Left renal cortex interstitium (tissue), 4 donors: ENCODE measurements around the gene CLIP4. TPM values are rescaled to one million over a fixed set of nuclear protein-coding genes. Genes with fewer than 3 reads are reported as not detected.
"Not testable (repeated sequence)": the region's sequence is repeated elsewhere in the genome, so short reads cannot be mapped to it uniquely, and the experiment has no call there.

Experiments used
- DNase-seq, 4 donors: peaks; one replicate each; pipeline ENCODE4 v3.0.0-alpha.2; 2013; ENCODE audit warnings: low read depth in 4 of 4, low spot score in 2 of 4, missing footprints in 1 of 4
- polyA plus RNA-seq, 4 donors: library from polyadenylated mRNA; unstranded; fragments of 120-200 nt; gene quantifications; one replicate each; pipeline ENCODE4 v1.2.1, GENCODE V29; 2013; ENCODE audit not compliant: insufficient read length in 4 of 4

Gene CLIP4
- polyA plus RNA-seq, 4 donors: 13.8 to 26.2 (median 18.1) TPM

DNA sequence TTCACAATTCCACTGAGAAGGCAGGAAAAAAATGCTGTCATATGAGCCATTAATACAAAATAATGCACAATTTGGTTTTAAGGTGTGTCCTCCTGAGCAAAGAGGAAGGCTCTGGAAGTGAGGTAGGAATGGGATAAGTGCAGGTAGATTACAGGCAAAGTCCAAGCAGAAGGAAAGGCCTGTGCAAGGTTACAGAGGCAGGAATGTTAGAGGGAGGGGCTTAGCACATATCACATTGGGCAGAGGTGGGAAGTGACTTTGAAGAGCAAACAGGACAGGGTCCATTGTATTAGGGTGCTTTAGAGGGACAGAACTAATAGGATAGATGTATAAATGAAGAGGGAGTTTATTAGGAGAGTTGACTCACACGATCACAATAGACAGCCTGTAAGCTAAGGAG lies 14.7 kb upstream of the CLIP4 start:
- no peak for DNase-seq

DNA sequence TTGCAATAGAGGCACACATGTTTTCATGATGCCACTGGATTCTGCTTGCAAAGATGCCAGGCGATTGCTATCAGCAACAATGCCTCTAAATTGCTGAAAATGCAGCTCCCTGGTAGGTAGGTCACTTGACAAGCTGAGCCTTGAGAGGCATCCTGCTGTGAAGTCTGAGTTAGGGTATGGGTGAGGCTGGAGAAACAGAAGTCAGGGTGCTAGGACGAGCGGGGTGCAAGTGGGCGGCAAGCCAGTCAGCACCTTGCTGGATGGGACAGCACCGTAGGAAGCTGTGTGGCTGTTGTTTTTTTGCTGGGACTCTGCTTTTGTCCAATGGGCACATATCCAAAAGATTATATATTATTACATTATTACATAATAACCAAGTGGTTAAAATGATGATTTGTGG lies 10.5 kb upstream of the CLIP4 start:
- no peak for DNase-seq

DNA sequence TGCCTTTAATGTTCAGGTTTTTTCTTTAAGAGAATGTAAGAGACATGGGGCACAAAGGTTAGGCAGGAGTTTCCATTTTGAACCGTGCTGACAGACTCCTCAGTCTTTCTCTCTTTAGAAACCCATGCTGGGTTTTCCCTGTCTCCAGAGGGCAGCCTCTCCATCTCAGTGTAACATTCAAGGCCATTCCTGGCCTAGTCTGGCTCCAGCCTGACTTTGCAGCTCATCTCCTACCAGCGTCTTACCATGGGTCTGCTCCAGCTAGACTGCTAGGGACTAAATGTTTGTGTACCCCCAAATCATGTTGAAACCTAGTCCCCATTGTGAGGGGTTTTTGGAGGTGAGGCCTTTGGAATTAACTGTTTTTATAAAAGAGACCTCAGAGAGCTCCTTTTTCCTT lies 9.8 kb upstream of the CLIP4 start:
- no peak for DNase-seq

DNA sequence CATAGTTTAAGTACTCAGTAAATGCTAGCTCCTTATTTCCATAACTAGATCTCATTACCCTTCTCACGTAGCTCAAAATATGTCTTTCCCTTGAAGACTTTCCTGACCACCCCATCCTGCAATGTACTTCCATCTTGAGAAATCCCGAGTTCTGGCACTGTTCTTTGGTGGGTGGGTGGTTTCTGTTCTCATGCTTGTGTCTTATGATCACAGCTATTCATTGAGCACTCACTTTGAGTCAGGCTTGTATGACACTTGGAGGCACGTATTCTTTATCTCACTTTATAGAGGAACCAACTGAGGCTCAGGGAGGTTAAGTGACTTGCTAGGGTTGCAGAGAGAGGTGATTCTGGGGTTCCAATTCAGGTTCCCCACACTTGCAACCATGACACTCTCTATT lies 9.0 kb upstream of the CLIP4 start:
- no peak for DNase-seq

DNA sequence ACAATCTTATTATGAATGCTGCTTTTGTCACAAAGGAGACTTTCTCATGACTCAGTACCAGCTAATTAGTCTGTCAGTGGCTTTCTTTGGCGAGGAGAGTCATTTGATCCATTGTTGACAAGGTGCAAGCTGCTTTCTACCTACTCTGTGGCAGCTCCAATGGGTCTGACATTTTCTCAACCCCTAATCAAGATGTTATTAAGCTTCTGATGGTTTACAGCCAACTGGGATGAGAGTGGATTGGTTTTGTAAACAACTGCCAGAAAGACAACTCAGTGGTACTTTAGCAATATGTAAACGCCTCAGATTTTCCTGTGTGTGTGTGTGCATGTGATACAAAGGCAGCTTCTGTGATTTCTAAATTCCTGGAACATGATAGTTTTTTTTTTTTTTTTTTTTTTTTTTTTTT lies 8.2 kb upstream of the CLIP4 start:
- DNase-seq: no peak

DNA sequence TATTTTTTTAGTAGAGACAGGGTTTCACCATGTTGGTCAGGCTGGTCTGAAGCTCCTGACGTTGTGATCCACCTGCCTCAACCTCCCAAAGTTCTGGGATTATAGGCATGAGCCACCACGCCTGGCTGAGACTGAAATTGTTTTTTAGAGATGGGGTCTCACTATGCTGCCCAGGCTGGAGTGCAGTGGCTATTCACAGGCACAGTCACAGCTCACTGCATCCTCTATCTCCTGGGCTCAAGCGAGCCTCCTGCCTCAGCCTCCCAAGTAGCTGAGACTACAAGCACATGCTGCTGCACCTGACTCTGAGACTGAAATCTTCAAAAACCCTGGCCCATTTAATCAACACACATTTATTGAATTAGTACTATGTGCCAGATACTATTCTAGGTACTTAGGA lies 7.7 kb upstream of the CLIP4 start:
- not testable (repeated sequence) for DNase-seq

DNA sequence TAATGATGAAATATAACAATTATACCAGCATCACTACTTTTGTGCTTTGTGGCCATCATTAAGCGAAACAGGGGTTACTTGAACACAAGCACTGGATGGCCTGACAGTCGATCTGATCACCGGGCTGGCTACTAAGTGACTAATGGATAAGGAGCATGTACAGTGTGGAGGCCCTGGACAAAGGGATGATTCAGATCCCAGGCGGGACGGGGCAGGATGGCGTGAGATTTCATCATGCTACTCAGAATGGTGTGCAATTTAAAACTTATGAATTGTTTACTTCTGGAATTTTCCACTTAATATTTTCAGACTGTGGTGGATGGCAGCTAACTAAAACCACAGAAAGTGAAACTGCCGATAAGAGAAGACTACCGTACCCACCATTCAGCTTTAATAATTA lies 7.0 kb upstream of the CLIP4 start:
- DNase-seq: no peak

DNA sequence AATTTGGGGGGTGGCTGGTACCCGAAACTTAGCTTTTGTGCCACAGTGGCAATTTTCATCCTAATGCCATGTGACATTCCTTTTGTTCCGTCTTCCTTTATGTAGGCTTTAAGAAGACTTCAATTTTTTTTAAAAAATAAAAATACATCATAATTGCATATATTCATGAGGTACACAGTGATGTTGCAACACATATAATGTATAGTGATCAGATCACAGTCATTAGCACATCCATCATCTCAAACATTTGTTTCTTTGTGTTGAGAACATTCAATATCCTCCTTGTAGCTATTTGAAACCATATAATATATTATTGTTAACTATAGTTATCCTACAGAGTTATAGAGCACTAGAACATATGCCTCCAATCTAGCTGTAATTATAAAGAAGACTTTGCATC lies 6.0 kb upstream of the CLIP4 start:
- no peak for DNase-seq

DNA sequence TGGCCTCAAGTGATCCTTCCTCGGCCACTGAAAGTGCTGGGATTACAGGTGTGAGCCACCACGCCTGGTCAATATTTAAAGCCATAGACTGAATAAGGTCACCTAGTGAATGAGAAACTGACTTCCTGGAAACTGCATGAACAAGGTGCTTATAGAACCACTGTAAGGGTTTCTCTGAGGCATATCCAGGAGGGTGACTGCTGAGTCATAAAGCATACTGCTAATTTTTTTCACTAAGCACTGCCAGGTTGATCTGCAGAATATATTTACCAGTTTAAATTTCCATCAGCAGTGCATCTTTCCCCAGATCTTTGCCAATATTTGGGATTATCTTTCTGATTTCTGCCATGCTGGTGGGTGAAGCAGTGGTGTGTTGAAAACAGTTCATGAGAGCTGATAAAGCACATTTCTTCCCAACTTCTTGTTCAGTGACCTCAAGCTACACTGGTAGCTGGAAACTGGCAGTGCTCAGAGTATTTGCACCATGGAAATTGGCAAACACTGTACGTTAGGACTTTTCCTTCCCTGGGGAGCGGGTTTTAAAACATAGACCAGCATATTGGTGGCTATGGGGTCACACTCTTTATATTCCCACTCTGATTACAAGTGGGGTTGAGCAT lies 4.2 kb upstream of the CLIP4 start:
- DNase-seq: no peak

DNA sequence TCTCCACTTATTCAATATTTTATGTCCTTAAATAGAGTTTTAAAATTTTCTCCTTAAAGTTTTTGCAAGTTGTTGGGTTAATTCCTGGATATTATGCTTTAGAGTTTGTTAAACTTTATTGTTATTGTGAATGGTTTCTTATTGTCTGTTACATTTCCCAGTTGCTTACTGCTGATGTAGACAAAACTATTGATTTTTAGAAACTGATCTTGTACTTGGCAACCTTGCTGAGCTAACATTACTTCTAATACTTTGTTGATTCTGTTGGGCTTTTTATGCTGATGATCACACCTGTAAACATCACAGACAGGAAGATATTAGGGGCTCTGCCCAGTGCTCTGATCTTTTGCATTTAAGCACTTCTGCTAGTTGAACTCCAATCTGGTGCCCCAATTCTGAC lies 2.8 kb upstream of the CLIP4 start:
- DNase-seq: no peak

DNA sequence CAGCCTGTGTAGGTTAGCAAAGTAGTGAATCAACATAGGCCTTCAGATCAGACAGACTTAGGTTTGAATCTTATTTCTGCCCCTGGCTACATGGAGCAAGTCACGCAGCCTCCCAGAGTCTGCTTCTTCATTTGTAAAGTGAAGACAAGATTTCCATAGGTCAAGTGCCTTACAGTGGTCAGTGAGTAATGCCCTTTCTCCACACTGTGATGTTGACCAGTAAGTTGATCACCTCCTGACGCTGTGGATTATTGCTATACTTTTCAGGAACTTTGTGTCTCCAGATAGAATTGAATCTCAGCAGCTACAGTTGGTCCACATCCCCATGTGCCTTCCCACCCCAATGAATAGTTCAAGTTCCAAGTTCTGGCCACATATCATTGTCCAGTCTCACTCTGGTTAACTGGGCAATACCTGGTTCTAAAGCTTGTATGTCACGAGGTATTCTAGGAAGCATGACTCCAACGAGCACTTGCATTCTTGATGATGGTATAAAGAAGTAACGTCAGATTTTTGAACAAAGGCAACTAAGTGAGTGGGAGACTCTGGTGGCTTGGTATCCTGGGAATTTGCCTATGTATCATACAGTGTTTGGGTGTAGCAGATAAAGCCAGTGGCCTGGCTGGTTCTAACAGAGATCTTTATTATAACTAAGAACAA lies 2.1 kb upstream of the CLIP4 start:
- DNase-seq: no peak

DNA sequence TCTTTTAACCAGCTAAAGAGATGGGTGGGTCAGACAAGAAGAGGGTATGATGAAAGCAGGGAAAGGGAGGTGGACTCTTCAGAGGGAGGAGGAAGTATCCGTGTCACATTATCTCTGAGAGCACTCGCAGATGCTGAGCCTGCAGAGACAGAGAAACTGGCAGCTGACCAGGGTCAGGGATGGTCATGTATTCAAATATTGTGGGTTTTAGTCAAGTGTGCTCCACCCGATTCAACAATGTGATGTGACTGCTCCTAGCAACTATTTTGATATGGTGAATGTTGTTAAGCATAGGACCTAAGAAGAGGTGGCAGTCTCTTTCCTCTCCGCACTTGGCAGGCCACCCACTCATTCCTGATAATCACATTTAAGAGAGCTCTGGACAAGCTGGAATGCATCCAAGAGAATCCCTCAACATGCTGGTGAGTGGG lies 1.3 kb upstream of the CLIP4 start:
- no peak for DNase-seq

DNA sequence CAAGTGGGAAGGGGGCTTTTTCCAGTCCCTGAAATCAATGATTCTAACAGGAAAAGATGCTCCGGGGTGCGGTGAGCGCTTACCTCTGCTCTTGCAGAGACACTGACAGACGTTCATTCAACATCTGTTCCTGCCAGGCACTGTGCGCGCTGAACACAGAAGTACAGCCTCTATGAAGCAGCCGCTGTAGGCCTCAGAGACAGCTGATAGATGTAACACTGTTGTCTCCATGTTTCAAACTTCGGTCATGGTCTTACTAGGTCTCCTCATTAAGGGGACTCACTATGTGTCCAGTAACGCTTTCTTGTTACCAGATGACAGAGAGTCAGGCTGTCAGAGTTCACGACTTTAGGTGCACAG lies 649 bp upstream of the CLIP4 start:
- DNase-seq: no peak

DNA sequence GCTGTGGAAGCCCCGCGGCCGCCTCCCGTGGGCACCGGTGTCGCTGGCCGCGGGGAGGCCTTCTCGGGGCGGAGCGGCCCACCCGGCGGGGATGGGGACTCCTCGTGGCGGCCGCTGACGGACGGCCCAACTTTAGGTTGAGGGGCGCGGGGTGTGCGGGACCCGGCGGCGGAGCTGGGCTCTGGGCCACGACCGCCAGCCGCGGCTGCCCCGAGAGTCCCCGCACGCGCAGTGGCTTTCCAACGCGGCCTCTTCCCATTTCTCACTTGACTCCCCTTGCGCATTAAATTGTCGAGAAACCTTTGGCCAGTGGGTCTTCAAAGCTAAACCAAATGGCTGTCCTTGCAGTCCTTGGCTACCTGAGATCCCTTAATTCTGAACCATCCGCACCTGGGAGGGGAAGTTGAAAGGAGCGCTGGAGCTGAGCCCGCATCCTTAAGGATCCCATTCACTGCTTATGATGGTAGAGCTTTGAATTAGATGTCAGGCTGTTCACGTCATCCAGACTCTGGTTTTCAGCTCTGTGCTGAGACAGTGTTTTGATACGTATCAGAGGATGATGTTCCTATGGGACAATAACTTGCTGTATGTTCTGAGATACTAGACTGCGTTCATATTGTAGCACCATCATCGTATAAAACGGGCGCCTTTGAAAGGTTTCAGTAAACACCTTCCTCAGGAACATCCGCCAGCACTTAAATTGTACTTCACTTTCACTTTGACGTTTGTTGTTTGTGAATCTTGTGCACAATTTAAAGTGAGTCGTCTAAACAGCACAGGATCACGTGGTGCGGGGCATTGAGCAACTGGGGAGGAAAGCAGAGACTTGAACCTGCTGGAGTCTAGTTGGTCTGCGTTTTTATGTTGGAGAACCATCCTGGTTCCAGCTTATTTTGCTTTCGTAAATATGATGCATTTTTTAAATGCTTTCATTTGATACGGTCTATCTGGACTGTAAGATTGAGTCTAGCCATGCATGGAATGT lies 874 bp downstream of the CLIP4 start:
- no peak for DNase-seq

DNA sequence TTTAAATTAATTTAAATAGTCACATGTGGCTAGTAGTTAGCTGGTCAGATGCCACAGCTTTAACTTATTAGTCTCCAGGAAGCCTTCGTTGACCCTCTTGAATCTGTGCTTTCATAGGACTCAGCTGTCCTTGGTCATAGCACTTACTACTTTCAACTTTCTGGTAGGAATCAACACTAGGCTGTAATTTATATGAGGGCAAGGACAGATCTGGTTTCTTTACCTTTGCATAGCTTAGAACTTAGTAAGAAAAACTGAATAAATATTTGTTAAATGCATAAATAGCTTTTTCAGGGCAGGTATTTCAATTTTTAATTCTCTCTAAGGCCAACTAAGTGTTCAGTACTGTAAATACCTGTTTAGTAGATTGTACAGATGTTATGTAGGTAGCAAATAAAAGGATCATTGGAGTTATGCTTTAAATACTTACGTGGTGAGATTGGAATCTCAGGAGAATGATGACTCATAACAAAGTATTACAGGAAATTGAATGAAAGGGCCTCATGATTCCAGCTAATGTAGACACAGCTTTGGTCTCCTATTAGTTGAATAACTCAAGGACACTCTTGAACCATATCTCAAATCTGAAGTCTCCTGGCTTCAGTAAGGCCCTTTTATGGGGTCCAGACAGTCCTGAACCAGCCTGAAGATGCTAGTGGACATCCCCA lies 2.6 kb downstream of the CLIP4 start:
- no peak for DNase-seq

DNA sequence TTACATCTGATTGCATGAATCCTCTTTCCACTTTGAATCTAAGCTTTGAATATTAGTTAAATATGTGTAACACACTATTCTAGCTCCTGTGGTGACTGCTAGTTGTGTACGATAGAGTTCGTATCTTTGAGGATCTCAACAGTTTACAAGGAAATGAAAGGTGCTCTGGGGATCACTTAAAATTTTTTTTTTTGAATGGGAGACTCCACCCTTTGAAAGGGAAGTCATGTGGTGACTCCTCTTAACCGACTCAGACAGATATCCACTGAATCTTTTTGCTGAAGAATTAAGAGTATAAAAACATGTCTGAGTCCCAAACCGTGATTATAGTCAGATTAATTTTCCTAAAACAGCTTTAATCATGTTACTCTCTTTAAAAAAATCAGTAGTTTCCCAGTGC lies 4.0 kb downstream of the CLIP4 start:
- DNase-seq: no peak

DNA sequence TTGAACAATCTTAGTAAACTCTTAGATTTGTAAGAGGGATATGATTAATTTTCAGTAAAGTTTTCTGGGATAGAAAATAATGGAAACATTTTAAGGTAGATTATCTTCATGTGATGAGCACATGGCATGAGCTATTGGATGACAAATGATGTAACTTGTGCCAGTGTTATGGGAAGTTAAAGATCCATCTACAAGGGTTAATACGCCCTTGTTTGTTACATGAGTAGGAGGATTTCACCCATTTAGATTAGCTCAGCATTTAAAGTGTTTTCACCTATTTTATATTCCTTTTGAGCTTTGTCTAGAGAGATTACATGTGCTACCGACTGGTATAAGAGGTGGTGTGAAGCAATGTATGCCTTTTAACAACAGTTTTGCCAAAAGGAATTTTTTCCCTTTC lies 5.6 kb downstream of the CLIP4 start:
- no peak for DNase-seq

DNA sequence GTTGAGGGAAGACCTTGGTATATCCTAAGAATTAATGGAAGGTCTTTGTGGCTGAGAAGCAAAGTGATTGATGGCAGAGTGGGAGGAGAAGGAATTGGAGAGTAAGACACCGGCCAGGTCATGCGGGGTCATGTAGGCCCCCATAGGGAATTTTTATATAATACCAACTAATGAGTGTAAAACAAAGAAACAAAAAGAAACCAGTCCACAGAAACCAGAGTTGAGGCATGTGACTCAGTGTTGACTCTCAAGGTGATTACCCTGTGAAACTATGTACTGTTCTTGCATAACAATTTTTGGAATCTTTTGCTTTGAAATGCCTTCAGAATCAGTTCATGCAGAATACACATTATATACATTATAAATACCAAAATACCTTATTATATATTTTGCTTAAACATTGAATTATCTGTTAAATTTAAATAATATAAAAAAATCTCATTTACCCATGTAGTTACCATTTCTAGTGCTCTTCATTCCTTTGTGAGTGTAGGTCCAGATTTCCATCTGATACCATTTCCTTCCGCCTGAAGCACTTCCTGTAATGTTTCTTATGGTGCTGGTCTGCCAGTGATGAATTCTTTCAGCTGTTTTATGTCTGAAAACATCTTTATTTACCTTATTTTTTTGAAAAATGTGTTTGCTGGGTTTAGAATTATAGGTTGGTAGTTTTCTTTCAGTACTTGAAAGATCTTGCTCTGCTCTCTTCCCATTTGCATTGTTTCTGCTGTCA lies 8.6 kb downstream of the CLIP4 start:
- DNase-seq: no peak

DNA sequence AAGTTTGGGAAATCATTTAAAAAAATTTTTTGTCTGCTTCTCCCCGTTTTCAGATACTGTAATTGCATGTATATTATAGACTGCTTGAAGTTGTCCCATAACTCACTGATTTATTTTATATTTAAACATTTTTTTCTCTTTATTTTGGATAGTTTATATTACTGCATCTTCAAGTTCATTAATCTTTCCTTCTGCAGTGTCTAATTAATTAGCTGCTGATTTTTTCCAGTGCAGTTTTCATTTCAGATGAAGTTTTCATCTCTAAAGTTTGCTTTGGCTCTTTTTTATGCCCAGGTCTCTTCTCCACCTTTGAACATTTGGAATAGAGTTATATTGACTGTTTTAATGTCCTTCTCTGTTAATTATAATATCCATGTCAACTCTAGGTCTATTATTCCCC lies 9.3 kb downstream of the CLIP4 start:
- no peak for DNase-seq

DNA sequence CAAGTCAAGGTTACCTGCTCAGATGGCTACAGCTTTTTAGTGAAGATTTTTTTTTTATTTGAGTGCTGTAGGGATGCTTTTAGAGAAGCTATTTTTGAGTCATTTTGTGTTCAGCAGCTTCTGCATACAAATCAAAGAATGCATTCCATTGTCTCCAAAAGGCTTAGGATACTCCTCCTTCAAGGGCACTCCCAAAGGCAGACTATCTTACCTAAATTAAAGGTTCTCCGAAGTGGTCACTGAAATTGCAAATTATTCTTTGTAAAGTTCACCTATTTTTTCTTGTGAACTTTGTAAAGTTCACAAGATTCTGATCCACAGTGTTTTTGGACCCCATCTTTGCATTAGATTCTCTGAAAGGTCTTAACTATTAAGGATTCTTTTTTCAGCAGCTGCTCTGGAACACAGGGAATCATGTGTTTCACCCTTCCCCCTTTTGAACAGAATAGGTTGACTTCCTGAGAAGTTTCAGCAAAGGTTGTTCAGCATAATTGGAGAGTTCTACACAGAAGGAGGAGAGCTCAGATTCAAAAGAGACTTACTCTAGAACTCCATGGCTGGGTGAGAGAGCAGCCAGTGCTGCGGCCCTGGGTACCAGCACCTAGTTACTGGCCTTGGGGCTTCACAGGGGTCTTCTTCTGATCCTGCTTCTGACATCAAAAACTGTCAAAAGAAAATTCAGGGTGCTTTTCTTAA lies 14.5 kb downstream of the CLIP4 start:
- DNase-seq: no peak
